Cardiac fibroblast (primary cell): ENCODE results near the gene MYO5C.

ENCODE experiments used
- DNase-seq, 2 donors: peaks; one replicate each; pipeline versions ENCODE4 v3.0.0 to v3.0.0-alpha.2; 2010; ENCODE audit warnings: low read depth in 2 of 2
- H3K4me3 ChIP-seq, 2 donors: replicated peaks in 1 of 2; 1 replicate in 1 of 2; 2 replicates in 1 of 2; pipeline ENCODE4 v1.5.1; 2011; ENCODE audit warnings: low read depth in 2 of 2, low read length in 2 of 2, mild to moderate bottlenecking in 2 of 2, moderate library complexity in 1 of 2
- TF ChIP-seq, protein P1 (sequence below): IDR thresholded peaks from one replicate; pipeline ENCODE4 v1.5.1; 2011; ENCODE audit warnings: low read depth, mild to moderate bottlenecking, low read length, inconsistent platforms

MYO5C gene

DNA sequence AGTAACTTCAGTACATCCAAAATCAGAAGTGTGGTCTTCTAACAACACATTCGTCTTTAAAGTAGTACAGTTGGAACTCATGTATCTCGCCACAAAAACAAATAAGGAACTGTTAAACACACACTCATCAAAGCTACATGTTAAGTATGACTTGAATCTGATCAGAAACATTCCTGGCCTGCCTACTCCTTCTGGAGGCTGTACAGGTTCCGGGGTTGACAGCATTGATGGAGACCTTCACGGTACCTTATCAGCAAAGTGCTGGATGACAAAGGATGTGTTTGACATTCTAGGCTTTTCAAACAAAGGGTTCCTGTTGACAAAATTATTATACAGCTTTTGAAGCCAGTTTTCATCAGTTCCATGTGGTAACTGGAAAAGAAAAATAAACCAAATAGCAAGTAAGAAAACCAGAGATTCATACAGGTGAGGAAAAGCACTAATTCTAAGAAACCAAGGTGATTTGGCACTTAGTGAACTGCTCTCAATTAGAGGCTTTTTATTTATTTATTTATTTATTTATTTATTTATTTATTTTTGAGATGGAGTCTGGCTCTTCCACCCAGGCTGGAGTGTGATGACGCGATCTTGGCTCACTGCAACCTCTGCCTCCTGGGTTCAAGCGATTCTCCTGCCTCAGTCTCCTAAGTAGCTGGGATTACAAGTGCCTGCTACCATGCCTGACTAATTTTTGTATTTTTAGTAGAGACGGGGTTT lies 44.3 kb downstream of the MYO5C start:
- DNase-seq = peak in 1 of 2 donors; percentile 28
- H3K4me3 ChIP-seq = no peak overlapping the region
- TF ChIP-seq, protein P1, sequence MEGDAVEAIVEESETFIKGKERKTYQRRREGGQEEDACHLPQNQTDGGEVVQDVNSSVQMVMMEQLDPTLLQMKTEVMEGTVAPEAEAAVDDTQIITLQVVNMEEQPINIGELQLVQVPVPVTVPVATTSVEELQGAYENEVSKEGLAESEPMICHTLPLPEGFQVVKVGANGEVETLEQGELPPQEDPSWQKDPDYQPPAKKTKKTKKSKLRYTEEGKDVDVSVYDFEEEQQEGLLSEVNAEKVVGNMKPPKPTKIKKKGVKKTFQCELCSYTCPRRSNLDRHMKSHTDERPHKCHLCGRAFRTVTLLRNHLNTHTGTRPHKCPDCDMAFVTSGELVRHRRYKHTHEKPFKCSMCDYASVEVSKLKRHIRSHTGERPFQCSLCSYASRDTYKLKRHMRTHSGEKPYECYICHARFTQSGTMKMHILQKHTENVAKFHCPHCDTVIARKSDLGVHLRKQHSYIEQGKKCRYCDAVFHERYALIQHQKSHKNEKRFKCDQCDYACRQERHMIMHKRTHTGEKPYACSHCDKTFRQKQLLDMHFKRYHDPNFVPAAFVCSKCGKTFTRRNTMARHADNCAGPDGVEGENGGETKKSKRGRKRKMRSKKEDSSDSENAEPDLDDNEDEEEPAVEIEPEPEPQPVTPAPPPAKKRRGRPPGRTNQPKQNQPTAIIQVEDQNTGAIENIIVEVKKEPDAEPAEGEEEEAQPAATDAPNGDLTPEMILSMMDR = no peak

GRCh38 chr15:52247461-52247860 lies 48.1 kb downstream of the MYO5C start:
- H3K4me3 ChIP-seq = no peak overlapping the region
- DNase-seq = no peak
- TF ChIP-seq, protein P1 = no peak

GRCh38 chr15:52246686-52247431 lies 48.7 kb downstream of the MYO5C start:
- TF ChIP-seq, protein P1 = no peak

GRCh38 chr15:52243697-52244555 lies 51.7 kb downstream of the MYO5C start:
- H3K4me3 ChIP-seq = no peak overlapping the region
- DNase-seq = no peak

More at GRCh38 chr15:52246686-52247431, 48.7 kb downstream of the MYO5C start:
- peak; percentile 80 to 90 for DNase-seq
- H3K4me3 ChIP-seq = no peak overlapping the region

DNA sequence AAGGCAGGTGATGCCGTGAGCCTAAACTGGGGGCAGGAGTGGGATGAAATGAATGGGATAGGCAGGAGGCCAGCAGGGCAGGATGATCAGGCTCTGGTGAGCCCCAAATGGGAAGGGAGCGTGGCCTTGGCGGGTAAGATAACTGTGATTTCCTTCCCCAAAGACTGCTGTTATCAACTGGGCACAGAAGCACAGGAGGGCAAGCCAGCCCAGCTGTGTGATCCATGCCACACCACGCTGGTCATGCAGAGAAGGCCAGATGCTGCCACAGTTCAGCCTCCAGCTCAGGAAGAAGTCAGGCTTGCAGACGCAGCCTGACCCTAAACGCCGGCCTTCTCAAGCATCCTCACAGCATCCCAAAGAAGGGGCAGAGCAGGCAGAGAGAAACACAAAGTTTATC lies 52.3 kb downstream of the MYO5C start:
- DNase-seq = no peak
- TF ChIP-seq, protein P1 = no peak
- H3K4me3 ChIP-seq = no peak overlapping the region

More at GRCh38 chr15:52243697-52244555, 51.7 kb downstream of the MYO5C start:
- TF ChIP-seq, protein P1 = no peak

DNA sequence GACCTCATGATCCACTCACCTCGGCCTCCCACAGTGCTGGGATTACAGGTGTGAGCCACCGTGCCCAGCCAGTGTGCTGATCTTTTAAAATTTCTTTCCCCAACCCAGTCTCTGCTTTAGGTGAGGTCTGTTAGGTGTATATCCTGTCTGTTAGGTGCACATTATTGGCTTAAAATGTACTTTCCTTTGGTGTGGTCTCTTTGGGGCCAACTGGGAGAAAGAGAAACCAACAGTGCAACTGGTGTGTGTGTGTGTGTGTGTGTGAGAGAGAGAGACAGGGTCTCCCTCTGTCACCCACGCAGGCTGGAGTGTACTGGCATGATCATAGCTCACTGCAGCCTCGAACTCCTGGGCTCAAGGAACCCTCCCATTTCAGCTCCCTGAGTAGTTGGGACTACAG lies 54.1 kb downstream of the MYO5C start:
- no peak overlapping the region for H3K4me3 ChIP-seq
- DNase-seq = no peak
- TF ChIP-seq, protein P1 = no peak
